ENCODE data around the gene TMEM184B.
"Not testable (repeated sequence)": the region's sequence is repeated elsewhere in the genome, so short reads cannot be mapped to it uniquely, and the experiment has no call there.

Gene TMEM184B

GRCh38 chr22:38201711-38202436 lies 70.9 kb downstream of the TMEM184B start, which contains the start of gene MAFF:
MAFF (plus strand) TSS chr22:38201994; CDS start chr22:38213854, 11,860 bp downstream.
- DNase-seq, result peak; percentile 72

GRCh38 chr22:38201371-38201710 lies 71.5 kb downstream of the TMEM184B start:
- DNase-seq, result no peak

GRCh38 chr22:38199826-38200559 lies 72.8 kb downstream of the TMEM184B start:
- no peak for DNase-seq

GRCh38 chr22:38196791-38197419 lies 75.9 kb downstream of the TMEM184B start:
- DNase-seq, result no peak

GRCh38 chr22:38193580-38193979 lies 79.2 kb downstream of the TMEM184B start:
- DNase-seq, result no peak

GRCh38 chr22:38192475-38192863 lies 80.3 kb downstream of the TMEM184B start:
- no peak for DNase-seq

- no peak for DNase-seq
Observed at GRCh38 chr22:38191731-38192474, 80.9 kb downstream of the TMEM184B start.

GRCh38 chr22:38191055-38191454 lies 81.8 kb downstream of the TMEM184B start:
- no peak for DNase-seq

GRCh38 chr22:38190581-38190980 lies 82.2 kb downstream of the TMEM184B start:
- no peak for DNase-seq

GRCh38 chr22:38189104-38189503 lies 83.7 kb downstream of the TMEM184B start:
- no peak for DNase-seq

GRCh38 chr22:38187413-38188212 lies 85.2 kb downstream of the TMEM184B start:
- no peak for DNase-seq

- no peak for DNase-seq
Observed at GRCh38 chr22:38186429-38186828, 86.4 kb downstream of the TMEM184B start.

- DNase-seq, result no peak
Observed at GRCh38 chr22:38184788-38185187, 88.0 kb downstream of the TMEM184B start.

GRCh38 chr22:38181453-38182200 lies 91.2 kb downstream of the TMEM184B start, which contains the start of gene PLA2G6:
PLA2G6 (minus strand) TSS chr22:38181830; CDS start chr22:38169426, 12,404 bp downstream.
- peak; percentile 85 for DNase-seq

GRCh38 chr22:38180841-38181452 lies 91.9 kb downstream of the TMEM184B start:
- no peak for DNase-seq

GRCh38 chr22:38178605-38178937 lies 94.2 kb downstream of the TMEM184B start:
- DNase-seq, result not testable (repeated sequence)

GRCh38 chr22:38177926-38178604 lies 94.7 kb downstream of the TMEM184B start:
- no peak for DNase-seq

GRCh38 chr22:38177571-38177925 lies 95.3 kb downstream of the TMEM184B start:
- not testable (repeated sequence) for DNase-seq

GRCh38 chr22:38177044-38177443 lies 95.8 kb downstream of the TMEM184B start:
- no peak for DNase-seq

- no peak for DNase-seq
Observed at GRCh38 chr22:38176170-38176741, 96.6 kb downstream of the TMEM184B start.
